ENCODE data around the gene ARMC5. TPM values are rescaled to one million over a fixed set of nuclear protein-coding genes. Genes with fewer than 3 reads are reported as not detected.
"Not testable (repeated sequence)": the region's sequence is repeated elsewhere in the genome, so short reads cannot be mapped to it uniquely, and the experiment has no call there.

Gene ARMC5
- total RNA-seq, 3 donors from 2014 or later, result 8.3 to 9.9 (median 8.5) TPM

DNA sequence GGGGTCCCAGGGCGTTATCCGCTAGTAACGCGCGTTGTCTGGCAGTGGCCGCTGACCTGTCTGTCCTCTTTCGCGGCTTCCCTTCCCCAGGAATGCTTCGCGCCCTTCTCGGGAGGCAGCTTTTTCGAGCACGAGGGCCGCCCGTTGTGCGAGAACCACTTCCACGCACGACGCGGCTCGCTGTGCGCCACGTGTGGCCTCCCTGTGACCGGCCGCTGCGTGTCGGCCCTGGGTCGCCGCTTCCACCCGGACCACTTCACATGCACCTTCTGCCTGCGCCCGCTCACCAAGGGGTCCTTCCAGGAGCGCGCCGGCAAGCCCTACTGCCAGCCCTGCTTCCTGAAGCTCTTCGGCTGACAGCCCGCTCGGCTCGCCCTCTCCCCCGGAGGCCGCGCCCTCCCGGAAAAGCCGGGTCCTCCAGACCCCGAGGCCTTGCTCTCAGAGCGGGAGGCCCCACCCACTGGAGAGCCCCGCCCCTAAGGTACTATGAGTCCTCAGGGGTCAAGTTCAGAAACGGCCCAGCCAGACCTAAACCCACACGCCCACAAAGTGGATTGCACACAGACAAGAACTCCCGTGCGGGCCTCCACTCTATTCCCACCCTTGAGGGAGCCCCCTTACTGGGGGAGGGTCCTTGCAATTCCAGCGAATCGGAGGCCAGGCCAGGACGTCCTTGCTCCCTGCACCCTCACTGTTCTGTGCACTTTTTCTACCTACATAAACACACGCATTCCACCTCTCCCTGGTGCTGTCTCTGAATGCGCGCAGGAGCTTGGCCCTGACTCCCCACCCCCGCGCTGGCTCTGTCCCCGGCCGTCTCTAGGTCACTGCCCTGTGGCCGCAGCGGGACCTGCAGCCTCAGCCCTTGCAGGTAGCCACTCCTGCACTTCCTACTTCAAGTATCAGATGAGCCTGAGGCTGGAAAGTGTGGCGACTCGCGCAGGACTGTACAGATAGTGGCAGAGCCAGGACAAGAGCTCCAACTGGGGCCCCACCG is 18.2 kb downstream of the ARMC5 start:
- peak; percentile 92 to 93 (median 93) for DNase-seq
- ATAC-seq, result peak; percentile 77
- Histone ChIP-seq H3K4me3 (peak overlapping the region; percentile 16), H3K36me3 (ENCODE audit: low read depth) (no peaks in the 10 kb centered on the region), H3K9me3 (no peaks in the 10 kb centered on the region), H3K4me1 (ENCODE audit: low read depth) (peaks cover 19% of the 10 kb centered on the region)
- intact Hi-C loops (cut with DNase I, micrococcal nuclease), result no loop called here
- TF ChIP-seq, protein P1, sequence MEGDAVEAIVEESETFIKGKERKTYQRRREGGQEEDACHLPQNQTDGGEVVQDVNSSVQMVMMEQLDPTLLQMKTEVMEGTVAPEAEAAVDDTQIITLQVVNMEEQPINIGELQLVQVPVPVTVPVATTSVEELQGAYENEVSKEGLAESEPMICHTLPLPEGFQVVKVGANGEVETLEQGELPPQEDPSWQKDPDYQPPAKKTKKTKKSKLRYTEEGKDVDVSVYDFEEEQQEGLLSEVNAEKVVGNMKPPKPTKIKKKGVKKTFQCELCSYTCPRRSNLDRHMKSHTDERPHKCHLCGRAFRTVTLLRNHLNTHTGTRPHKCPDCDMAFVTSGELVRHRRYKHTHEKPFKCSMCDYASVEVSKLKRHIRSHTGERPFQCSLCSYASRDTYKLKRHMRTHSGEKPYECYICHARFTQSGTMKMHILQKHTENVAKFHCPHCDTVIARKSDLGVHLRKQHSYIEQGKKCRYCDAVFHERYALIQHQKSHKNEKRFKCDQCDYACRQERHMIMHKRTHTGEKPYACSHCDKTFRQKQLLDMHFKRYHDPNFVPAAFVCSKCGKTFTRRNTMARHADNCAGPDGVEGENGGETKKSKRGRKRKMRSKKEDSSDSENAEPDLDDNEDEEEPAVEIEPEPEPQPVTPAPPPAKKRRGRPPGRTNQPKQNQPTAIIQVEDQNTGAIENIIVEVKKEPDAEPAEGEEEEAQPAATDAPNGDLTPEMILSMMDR (IDR thresholded peaks at IDR 0.05), result no peak

DNA sequence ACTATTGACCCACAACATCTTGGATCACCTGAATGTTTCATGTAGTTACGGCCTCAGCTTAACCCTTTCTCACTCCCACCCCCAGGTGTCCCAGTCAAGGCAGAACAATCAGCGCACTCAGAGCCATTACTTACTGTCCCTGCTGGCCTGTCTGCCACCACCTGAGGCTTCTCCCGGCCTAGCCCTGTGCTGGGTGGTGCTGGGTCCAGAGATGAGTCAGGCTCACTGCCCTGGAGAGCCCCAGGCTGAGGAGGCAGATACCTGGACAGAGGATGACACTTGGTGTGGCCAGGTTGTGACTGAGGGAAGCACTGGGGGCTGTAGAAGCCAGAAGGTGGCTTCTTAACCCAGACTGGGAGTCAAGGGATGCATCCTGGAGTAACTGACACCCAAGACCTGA is 19.7 kb downstream of the ARMC5 start:
- H3K4me3 ChIP-seq, result no peak overlapping the region
- DNase-seq, result peak in 1 of 3 donors; percentile 30
- no peaks in the 10 kb centered on the region for H3K9me3 ChIP-seq
- H3K4me1 ChIP-seq (ENCODE audit: low read depth), result peaks cover 19% of the 10 kb centered on the region
- ATAC-seq, result no peak
- TF ChIP-seq, protein P1 (IDR thresholded peaks at IDR 0.05), result no peak
- no peaks in the 10 kb centered on the region for H3K36me3 ChIP-seq (ENCODE audit: low read depth)
- intact Hi-C loops (cut with DNase I, micrococcal nuclease), result no loop called here

DNA sequence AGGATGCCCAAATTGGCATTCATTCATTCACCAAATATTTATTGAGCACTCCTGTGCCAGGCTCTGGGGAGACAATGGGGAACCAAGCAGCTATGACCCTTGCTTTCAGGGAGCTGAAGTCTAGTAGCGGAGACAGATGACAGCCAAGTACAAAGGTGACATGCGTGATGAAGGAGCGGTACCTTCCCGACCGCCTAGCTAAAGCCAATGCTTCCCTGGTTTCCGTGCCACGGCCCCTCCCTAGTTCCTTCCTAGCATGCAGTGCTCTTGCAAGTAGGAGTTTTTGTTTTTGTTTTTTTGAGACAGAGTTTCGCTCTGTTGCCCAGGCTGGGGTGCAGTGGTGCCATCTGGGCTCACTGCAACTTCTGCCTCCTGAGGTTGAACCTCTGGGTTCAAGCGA is 20.4 kb downstream of the ARMC5 start:
- Histone ChIP-seq H3K9me3 (no peaks in the 10 kb centered on the region), H3K4me1 (ENCODE audit: low read depth) (peaks cover 20% of the 10 kb centered on the region), H3K4me3 (no peak overlapping the region), H3K36me3 (ENCODE audit: low read depth) (no peaks in the 10 kb centered on the region)
- ATAC-seq (no peak), DNase-seq (peak in 1 of 3 donors; percentile 38)
- intact Hi-C loops (cut with DNase I, micrococcal nuclease), result no loop called here
- TF ChIP-seq, protein P1 (IDR thresholded peaks at IDR 0.05), result no peak

DNA sequence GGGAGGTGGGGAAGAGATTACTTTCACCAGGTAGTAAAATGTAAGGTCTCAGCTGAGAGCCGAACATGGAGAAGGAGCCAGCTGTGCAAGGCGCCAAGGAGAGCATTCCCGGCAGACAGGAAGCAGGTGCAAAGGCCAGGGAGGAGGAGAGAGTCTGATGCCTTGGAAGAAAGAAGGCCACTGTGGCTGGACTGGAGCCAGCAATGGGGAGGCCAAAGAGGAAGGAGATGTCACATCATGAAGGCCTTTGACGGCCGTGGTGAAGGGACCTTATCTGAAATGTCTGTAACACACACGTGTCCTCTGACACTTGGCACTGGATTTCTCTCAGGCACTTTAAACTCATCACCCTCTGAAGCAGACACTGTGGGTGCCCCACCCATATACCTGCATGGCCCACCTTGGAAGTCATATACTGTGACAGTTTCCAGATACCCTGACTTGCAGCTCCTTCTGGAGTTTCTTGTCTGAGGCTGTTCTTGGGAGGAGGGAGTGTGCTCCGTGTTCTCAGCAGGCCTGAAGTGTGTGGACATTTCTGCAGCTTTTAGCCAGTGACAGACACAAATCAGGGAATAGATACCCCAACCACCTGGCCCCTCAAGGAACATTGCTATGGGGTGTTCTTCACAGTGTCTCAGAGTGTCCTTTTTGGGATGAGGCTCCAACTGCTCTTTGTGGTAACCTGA is 21.7 kb downstream of the ARMC5 start:
- Histone ChIP-seq H3K9me3 (no peaks in the 10 kb centered on the region), H3K4me3 (no peak overlapping the region), H3K36me3 (ENCODE audit: low read depth) (no peaks in the 10 kb centered on the region), H3K4me1 (ENCODE audit: low read depth) (peaks cover 19% of the 10 kb centered on the region)
- TF ChIP-seq, protein P1 (IDR thresholded peaks at IDR 0.05), result no peak
- intact Hi-C loops (cut with DNase I, micrococcal nuclease), result no loop called here
- ATAC-seq, result no peak
- peak; percentile 60 to 69 (median 66) for DNase-seq

DNA sequence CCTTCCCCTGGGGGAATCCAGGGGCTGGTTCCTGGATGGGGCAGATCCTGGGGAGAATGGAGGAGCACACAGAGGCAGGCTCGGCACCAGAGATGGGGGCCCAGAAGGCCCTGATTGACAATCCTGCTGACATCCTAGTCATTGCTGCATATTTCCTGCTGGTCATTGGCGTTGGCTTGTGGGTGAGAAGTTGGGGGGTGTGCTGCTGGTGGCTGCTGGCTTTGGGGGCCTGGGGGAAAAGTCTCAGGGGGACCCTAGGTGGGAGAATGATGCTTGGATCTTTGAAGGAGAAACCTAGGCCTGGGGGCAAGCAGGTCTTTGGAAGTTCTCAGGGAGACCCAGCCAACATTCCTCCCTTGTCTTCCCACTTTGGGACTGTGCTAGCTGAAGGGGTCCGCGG is 23.8 kb downstream of the ARMC5 start, which contains the start of gene SLC5A2:
TSS of gene SLC5A2 (plus strand) at position 43 of the 400 bp plus-strand sequence. CDS start at position 57, 14 bp downstream.
- intact Hi-C loops (cut with DNase I, micrococcal nuclease), result no loop called here

DNA sequence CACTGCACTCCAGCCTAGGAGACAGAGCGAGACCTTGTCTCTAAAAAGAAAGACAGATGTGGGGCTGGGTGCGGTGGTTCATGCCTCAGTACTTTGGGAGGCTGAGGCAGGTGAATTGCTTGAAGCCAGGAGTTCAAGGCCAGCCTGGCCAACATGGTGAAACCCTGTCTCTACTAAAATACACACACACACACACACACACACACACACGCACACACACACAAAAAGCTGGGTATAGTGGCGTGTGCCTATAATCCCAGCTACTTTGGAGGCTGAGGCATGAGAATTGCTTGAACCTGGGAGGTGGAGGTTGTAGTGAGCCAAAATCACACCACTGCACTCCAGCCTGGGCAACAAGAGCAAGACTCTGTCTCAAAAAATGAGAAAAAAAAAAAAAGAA is 24.7 kb downstream of the ARMC5 start:
- intact Hi-C loops (cut with DNase I, micrococcal nuclease); H3K4me3 ChIP-seq; H3K36me3 ChIP-seq (ENCODE audit: low read depth); DNase-seq; ATAC-seq; H3K9me3 ChIP-seq: not testable (repeated sequence)
- H3K4me1 ChIP-seq (ENCODE audit: low read depth), result peaks cover 24% of the 10 kb centered on the region

More for the DNA sequence above, 23.8 kb downstream of the ARMC5 start, which contains the start of gene SLC5A2:
- H3K36me3 ChIP-seq (ENCODE audit: low read depth), result no peaks in the 10 kb centered on the region
- ATAC-seq (no peak), DNase-seq (no peak)
- H3K9me3 ChIP-seq, result no peaks in the 10 kb centered on the region
- TF ChIP-seq, protein P1 (IDR thresholded peaks at IDR 0.05), result no peak
- no peak within 1 kb of the TSS for H3K4me3 ChIP-seq
- peaks cover 23% of the 10 kb centered on the region for H3K4me1 ChIP-seq (ENCODE audit: low read depth)
